ENCODE data around the gene PIP4K2A.
"Not testable (repeated sequence)": the region's sequence is repeated elsewhere in the genome, so short reads cannot be mapped to it uniquely, and the experiment has no call there.

Gene PIP4K2A

GRCh38 chr10:22508214-22508613, 206.2 kb downstream of the PIP4K2A start:
- not testable (repeated sequence) for DNase-seq (ENCODE audit: low read depth)

GRCh38 chr10:22505911-22506685, 208.3 kb downstream of the PIP4K2A start:
- DNase-seq (ENCODE audit: low read depth) = peak; percentile 4

- DNase-seq (ENCODE audit: low read depth) = no peak
Measured at GRCh38 chr10:22504766-22505165, 209.6 kb downstream of the PIP4K2A start.

- DNase-seq (ENCODE audit: low read depth) = no peak
Measured at GRCh38 chr10:22503315-22504088, 210.9 kb downstream of the PIP4K2A start.

GRCh38 chr10:22501863-22502262, 212.5 kb downstream of the PIP4K2A start:
- DNase-seq (ENCODE audit: low read depth) = no peak

GRCh38 chr10:22501413-22501812, 213.0 kb downstream of the PIP4K2A start:
- DNase-seq (ENCODE audit: low read depth) = no peak

- DNase-seq (ENCODE audit: low read depth) = no peak
Measured at GRCh38 chr10:22500656-22501340, 213.6 kb downstream of the PIP4K2A start.

GRCh38 chr10:22499973-22500372, 214.4 kb downstream of the PIP4K2A start:
- not testable (repeated sequence) for DNase-seq (ENCODE audit: low read depth)

GRCh38 chr10:22495396-22495795, 219.0 kb downstream of the PIP4K2A start:
- DNase-seq (ENCODE audit: low read depth) = no peak

GRCh38 chr10:22494007-22494406, 220.4 kb downstream of the PIP4K2A start:
- no peak for DNase-seq (ENCODE audit: low read depth)

GRCh38 chr10:22491931-22492615, 222.3 kb downstream of the PIP4K2A start:
- DNase-seq (ENCODE audit: low read depth) = no peak

GRCh38 chr10:22491480-22491879, 222.9 kb downstream of the PIP4K2A start:
- no peak for DNase-seq (ENCODE audit: low read depth)

- DNase-seq (ENCODE audit: low read depth) = no peak
Measured at GRCh38 chr10:22489975-22490374, 224.4 kb downstream of the PIP4K2A start.

GRCh38 chr10:22489467-22489866, 224.9 kb downstream of the PIP4K2A start:
- DNase-seq (ENCODE audit: low read depth) = no peak

- no peak for DNase-seq (ENCODE audit: low read depth)
Measured at GRCh38 chr10:22486431-22486830, 227.9 kb downstream of the PIP4K2A start.
